Pons (tissue), 1 donor: ENCODE measurements around the gene ZNF563.

Experiments
- DNase-seq: peaks from one replicate; pipeline ENCODE4 v3.0.0-alpha.2; 2016; ENCODE audit warnings: low spot score

The ZNF563 gene

DNA sequence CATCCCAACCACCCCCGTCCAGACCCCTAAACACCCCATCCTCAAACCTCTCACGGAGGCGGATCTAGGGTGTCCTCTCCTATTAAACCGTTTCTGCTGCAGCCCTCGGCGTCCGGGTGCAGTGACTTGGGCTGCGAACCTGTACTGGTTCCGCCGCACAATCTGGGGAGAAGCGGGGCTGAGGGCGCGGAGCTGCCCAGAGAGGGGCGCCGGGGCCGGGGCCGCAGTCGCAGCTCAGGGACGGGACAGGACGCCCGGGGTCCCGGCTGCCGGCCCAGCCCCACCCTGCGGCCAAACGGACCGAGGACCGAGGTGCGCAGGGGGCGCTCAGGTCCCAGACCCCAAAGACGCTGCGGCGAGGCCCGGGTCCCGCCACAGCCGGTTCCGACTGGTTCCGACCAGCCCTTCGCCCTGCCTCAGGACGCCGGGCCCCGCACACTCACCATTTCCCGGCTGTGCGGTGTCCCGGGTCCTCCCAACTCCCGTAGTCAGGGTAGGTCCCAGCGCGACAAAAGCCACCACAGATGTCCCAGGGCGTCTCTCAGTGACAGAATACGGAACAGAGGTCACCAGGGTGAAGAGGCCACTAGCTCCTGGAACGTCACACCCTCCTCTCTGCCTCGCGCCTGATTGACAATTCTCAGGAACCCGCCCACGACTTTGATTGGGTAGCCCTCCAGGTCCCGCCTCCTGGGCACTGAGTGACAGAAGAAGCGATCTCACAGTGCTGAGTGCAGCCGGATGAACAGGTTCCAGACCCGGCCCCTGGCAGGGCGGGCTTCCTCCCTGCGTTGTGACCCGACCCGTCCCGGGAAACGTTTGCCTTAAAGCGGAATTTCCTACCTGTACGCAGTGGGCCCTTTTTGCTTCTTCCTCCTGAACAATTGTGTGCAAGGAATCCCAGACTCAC, 38.9 kb downstream of the ZNF563 start, which contains the start of gene ZNF44:
ZNF44 (minus strand) TSS at position 635 of the 910 bp plus-strand sequence; CDS start at position 446, 189 bp downstream.
- DNase-seq, result peak; percentile 99

GRCh38 chr19:12293777-12294248, 39.6 kb downstream of the ZNF563 start:
- peak; percentile 12 for DNase-seq

- no peak for DNase-seq
Observed at GRCh38 chr19:12289790-12290065, 43.7 kb downstream of the ZNF563 start.

DNA sequence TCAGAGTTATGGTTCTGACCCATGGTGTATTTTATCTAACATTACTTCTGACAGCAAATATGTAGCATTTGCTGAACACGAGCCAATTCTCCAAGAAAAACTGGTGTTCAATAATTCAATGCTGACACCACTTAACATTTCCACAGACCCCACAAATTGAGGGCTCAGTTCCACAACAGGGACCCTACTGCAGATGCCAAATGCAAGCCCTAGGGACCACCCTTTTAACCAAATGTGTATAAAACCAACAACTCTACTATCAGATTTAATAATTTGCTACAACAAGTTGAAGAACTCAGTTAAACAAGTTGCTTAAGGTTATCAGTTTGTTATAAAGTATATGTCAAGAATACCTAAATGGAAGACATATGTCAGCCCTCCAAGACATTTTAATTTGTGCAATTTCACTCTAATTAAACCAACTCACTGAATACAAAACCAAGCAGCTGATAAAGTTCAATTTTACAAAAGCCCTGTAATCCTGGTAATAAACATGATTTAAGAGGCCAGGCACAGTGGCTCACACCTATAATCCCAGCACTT, 45.4 kb downstream of the ZNF563 start:
- no peak for DNase-seq

DNA sequence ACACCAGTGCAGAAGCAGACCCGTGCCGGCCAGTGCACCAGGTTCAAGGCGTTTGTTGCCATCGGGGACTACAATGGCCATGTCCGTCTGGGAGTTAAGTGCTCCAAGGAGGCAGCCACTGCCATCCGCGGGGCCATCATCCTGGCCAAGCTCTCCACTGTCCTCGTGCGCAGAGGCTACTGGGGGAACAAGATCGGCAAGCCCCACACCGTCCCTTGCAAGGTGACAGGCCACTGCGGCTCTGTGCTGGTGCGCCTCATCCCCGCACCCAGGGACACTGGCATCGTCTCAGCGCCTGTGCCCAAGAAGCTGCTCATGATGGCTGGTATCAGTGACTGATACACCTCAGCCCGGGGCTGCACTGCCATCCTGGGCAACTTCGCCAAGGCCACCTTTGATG, 48.8 kb downstream of the ZNF563 start:
- DNase-seq, result no peak

- no peak for DNase-seq
Observed at GRCh38 chr19:12284226-12284625, 49.2 kb downstream of the ZNF563 start.

GRCh38 chr19:12278713-12279112, 54.7 kb downstream of the ZNF563 start:
- no peak for DNase-seq

- DNase-seq, result no peak
Observed at GRCh38 chr19:12272980-12273901, 60.2 kb downstream of the ZNF563 start.

- DNase-seq, result no peak
Observed at GRCh38 chr19:12272386-12272785, 61.0 kb downstream of the ZNF563 start.

GRCh38 chr19:12270854-12271253, 62.6 kb downstream of the ZNF563 start:
- no peak for DNase-seq
